HG03103 (cell line): ENCODE measurements around the gene SIMC1.
"Not testable (repeated sequence)": the region's sequence is repeated elsewhere in the genome, so short reads cannot be mapped to it uniquely, and the experiment has no call there.

ENCODE experiments used
- ATAC-seq: cut with Tn5 transposase; IDR thresholded peaks from one replicate; pipeline ENCODE4 v1.9.1; 2021; ENCODE audit warnings: low read depth; ENCODE audit not compliant: unreplicated experiment

SIMC1 gene

GRCh38 chr5:176290057-176290840 is 52.0 kb downstream of the SIMC1 start:
- not testable (repeated sequence) for ATAC-seq

- ATAC-seq: not testable (repeated sequence)
Observed at GRCh38 chr5:176305356-176305755, 67.1 kb downstream of the SIMC1 start.

GRCh38 chr5:176317534-176318374 is 79.5 kb downstream of the SIMC1 start:
- ATAC-seq: no peak

GRCh38 chr5:176319827-176320554 is 81.8 kb downstream of the SIMC1 start:
- no peak for ATAC-seq

GRCh38 chr5:176320577-176320976 is 82.4 kb downstream of the SIMC1 start:
- ATAC-seq: no peak

- ATAC-seq: no peak
Observed at GRCh38 chr5:176334031-176334770, 96.0 kb downstream of the SIMC1 start.

GRCh38 chr5:176337913-176338312 is 99.7 kb downstream of the SIMC1 start:
- no peak for ATAC-seq

GRCh38 chr5:176339304-176339703 is 101.1 kb downstream of the SIMC1 start:
- no peak for ATAC-seq

- ATAC-seq: no peak
Observed at GRCh38 chr5:176341325-176342157, 103.3 kb downstream of the SIMC1 start.

- ATAC-seq: no peak
Observed at GRCh38 chr5:176342158-176342483, 103.9 kb downstream of the SIMC1 start.

GRCh38 chr5:176342766-176343458 is 104.7 kb downstream of the SIMC1 start:
- ATAC-seq: no peak

GRCh38 chr5:176350416-176350815 is 112.2 kb downstream of the SIMC1 start:
- no peak for ATAC-seq

GRCh38 chr5:176352116-176352878 is 114.1 kb downstream of the SIMC1 start:
- ATAC-seq: no peak

GRCh38 chr5:176353533-176353932 is 115.3 kb downstream of the SIMC1 start:
- no peak for ATAC-seq

GRCh38 chr5:176355400-176356178 is 117.4 kb downstream of the SIMC1 start:
- no peak for ATAC-seq

GRCh38 chr5:176356179-176356566 is 117.9 kb downstream of the SIMC1 start:
- ATAC-seq: no peak

- no peak for ATAC-seq
Observed at GRCh38 chr5:176359658-176360057, 121.4 kb downstream of the SIMC1 start.
